ENCODE results near the gene HERC5. TPM values are rescaled to one million over a fixed set of nuclear protein-coding genes. Genes with fewer than 3 reads are reported as not detected.

Gene HERC5
- total RNA-seq, 2 donors from 2014 or later = 13.4 to 13.7 TPM

DNA sequence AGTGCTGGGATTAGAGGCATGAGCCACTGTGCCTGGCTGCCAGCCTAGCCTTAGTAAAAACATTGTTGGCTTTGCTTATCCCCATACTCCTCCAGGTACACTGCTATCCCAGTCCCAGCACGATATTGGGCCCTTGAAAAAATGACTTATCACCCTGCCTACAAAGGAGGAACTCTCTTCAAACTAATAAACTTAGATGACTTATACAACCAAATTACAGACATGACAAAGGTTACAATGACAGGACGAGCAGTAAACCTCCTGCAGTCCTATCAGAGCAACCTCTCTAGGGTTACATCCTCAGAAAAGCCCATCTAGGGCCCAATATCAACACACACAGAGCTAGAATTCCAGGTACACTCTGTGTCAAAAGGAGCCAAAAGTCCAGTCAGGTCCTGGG, 5.7 kb upstream of the HERC5 start:
- Histone ChIP-seq H3K4me3 (no peak overlapping the region), H3K36me3 (no peaks in the 10 kb centered on the region), H3K27ac (no peak overlapping the region), H3K4me1 (ENCODE audit: control insufficient read depth in 1 of 2, low read depth in 2 of 2) (peaks cover 4 to 16% of the 10 kb centered on the region in 2 donors), H3K9me3 (no peaks in the 10 kb centered on the region), H3K27me3 (replicated peaks; ENCODE audit: insufficient read depth) (no peaks in the 10 kb centered on the region)
- DNase-seq (ENCODE audit: low spot score) (no peak), ATAC-seq (ENCODE audit: insufficient number of reproducible peaks, low FRiP score, low read depth) (no peak)
- TF ChIP-seq, protein P1, sequence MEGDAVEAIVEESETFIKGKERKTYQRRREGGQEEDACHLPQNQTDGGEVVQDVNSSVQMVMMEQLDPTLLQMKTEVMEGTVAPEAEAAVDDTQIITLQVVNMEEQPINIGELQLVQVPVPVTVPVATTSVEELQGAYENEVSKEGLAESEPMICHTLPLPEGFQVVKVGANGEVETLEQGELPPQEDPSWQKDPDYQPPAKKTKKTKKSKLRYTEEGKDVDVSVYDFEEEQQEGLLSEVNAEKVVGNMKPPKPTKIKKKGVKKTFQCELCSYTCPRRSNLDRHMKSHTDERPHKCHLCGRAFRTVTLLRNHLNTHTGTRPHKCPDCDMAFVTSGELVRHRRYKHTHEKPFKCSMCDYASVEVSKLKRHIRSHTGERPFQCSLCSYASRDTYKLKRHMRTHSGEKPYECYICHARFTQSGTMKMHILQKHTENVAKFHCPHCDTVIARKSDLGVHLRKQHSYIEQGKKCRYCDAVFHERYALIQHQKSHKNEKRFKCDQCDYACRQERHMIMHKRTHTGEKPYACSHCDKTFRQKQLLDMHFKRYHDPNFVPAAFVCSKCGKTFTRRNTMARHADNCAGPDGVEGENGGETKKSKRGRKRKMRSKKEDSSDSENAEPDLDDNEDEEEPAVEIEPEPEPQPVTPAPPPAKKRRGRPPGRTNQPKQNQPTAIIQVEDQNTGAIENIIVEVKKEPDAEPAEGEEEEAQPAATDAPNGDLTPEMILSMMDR (IDR thresholded peaks at IDR 0.05) = no peak

DNA sequence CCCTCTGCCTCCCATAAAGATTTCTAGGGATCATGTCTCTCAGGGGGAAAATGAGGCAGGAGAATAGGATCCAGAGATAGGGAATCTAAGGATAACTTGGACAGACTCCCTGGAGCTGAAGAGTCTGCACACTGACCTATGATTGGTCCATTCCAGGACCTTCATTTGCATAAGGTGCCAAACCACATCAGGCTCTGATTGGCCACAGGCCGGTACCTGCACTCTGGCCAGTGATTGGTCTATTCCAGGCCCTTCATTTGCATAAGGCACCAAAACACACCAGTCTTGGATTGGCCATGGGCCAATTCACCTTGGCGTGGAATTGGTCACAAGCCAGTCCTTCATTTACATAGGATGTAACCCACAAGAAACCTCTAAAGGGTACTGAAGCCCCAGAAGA, 4.0 kb upstream of the HERC5 start:
- ATAC-seq (ENCODE audit: insufficient number of reproducible peaks, low FRiP score, low read depth) (no peak), DNase-seq (ENCODE audit: low spot score) (no peak)
- Histone ChIP-seq H3K9me3 (no peaks in the 10 kb centered on the region), H3K4me1 (ENCODE audit: control insufficient read depth in 1 of 2, low read depth in 2 of 2) (peaks cover 4 to 18% of the 10 kb centered on the region in 2 donors), H3K36me3 (no peaks in the 10 kb centered on the region), H3K4me3 (no peak overlapping the region), H3K27me3 (replicated peaks; ENCODE audit: insufficient read depth) (no peaks in the 10 kb centered on the region), H3K27ac (no peak overlapping the region)
- TF ChIP-seq, protein P1 (IDR thresholded peaks at IDR 0.05) = no peak

DNA sequence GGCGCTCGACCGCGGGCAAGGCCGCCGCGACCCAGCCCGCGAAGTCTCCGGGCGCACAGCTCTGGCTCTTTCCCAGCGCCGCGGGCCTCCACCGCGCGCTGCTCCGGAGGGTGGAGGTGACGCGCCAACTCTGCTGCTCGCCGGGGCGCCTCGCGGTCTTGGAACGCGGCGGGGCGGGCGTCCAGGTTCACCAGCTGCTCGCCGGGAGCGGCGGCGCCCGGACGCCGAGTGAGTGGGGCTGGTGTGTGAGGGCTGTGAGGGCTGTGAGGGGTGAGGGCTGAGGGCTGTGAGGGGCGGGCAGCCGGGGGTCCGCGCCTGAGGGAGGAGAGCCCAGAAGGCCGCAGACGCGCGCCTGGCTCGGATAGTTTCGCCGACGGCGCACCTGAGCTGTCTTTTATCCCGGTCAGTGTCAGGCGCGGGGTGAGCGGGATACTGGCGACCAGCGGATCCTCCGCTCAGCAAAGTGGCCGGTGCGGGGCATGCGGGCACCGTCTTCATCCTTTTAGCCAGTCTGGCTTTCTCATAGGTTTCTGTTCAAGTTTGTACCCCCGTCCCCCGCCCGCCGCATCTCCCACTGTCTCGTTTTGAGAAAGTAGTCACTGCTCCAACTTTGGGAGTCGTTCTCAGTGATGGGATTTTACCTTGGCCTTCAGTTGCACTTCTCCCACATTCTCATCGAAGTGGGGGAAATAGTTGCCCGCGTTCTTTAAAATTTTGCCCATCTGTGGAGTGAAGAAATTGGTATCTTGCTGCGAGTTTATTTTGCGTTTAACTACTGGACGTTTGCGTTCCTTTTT, 586 bp downstream of the HERC5 start:
- peak overlapping the region; percentile 79 to 86 for H3K27ac ChIP-seq
- H3K36me3 ChIP-seq = no peaks in the 10 kb centered on the region
- H3K4me3 ChIP-seq = peak overlapping the region; percentile 89
- DNase-seq (ENCODE audit: low spot score) (no peak), ATAC-seq (ENCODE audit: insufficient number of reproducible peaks, low FRiP score, low read depth) (peak; percentile 0)
- H3K27me3 ChIP-seq (replicated peaks; ENCODE audit: insufficient read depth) = no peaks in the 10 kb centered on the region
- TF ChIP-seq, protein P1 (IDR thresholded peaks at IDR 0.05) = no peak
- H3K9me3 ChIP-seq = no peaks in the 10 kb centered on the region
- H3K4me1 ChIP-seq (ENCODE audit: control insufficient read depth in 1 of 2, low read depth in 2 of 2) = peaks cover 7 to 28% of the 10 kb centered on the region in 2 donors

DNA sequence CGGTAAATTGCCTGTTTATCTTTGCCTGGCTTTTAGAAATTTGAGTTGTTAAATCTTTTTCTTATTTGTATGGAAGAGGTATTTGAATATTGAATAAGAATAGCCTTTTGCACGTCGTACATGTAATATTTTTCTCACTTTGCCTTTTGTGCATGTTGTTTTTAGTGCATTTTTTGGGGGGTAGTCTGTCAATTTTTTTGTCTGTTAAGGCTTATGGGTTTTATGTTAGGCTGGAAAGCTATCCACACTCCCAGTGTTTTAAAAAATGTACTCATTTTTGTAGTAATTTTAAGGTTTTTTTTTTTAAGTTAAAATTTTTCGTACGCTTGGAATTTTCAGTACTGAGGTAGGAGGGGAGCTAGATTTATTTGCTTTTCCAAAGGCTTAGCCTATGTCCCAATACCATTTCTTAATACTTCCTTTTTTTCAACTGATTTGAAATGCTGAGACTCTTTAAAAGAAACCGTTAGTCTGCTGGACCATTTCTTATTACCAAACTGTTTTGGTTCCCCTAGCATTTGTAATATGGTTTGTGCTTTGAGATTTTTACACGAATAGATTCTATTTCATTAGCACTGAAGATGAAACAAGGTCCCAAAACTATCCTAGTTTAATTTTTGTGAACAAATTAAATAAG, 1.3 kb downstream of the HERC5 start:
- peaks cover 7 to 28% of the 10 kb centered on the region in 2 donors for H3K4me1 ChIP-seq (ENCODE audit: control insufficient read depth in 1 of 2, low read depth in 2 of 2)
- no peaks in the 10 kb centered on the region for H3K9me3 ChIP-seq
- peaks cover 1% of the 10 kb centered on the region for H3K36me3 ChIP-seq
- H3K27me3 ChIP-seq (replicated peaks; ENCODE audit: insufficient read depth) = no peaks in the 10 kb centered on the region
- DNase-seq (ENCODE audit: low spot score) = no peak
- ATAC-seq (ENCODE audit: insufficient number of reproducible peaks, low FRiP score, low read depth) = no peak
- TF ChIP-seq, protein P1 (IDR thresholded peaks at IDR 0.05) = no peak
- H3K4me3 ChIP-seq = peak overlapping the region; percentile 89
- peak overlapping the region; percentile 79 to 86 for H3K27ac ChIP-seq

DNA sequence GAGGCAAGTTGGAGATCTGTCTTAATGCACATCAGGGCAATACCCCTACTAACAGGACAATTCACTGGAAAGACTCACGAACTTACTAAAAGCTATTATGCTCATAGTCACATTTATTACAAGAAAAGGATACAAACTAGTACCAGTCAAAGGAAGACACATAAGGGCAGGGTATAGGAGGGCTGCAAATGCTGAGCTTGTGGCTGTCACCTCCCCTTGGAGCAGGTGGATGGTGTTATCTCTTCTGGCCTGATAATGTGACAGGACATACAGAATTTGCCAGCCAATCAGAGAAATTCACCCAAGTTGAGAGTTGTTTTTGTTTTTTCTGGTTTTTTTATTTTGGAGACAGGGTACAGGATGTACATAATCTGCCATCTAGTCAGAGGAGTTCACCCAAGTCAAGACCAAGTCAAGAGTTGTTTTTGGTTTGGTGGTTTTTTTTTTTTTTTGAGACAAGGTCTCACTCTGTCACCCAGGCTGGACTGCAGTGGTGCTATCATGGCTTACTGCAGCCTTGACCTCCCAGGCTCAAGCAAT, 8.8 kb downstream of the HERC5 start:
- DNase-seq (ENCODE audit: low spot score) (no peak), ATAC-seq (ENCODE audit: insufficient number of reproducible peaks, low FRiP score, low read depth) (no peak)
- no peaks in the 10 kb centered on the region for H3K27me3 ChIP-seq (replicated peaks; ENCODE audit: insufficient read depth)
- no peak overlapping the region for H3K4me3 ChIP-seq
- no peaks in the 10 kb centered on the region for H3K4me1 ChIP-seq (ENCODE audit: control insufficient read depth in 1 of 2, low read depth in 2 of 2)
- no peak overlapping the region for H3K27ac ChIP-seq
- H3K36me3 ChIP-seq = peaks cover 23% of the 10 kb centered on the region
- TF ChIP-seq, protein P1 (IDR thresholded peaks at IDR 0.05) = no peak
- no peaks in the 10 kb centered on the region for H3K9me3 ChIP-seq
